Umbilical cord (tissue), 2 donors: ENCODE measurements around the gene GRIK2. TPM values are rescaled to one million over a fixed set of nuclear protein-coding genes. Genes with fewer than 3 reads are reported as not detected.

ENCODE experiments used
- DNase-seq: peaks from one replicate; pipeline ENCODE4 v3.0.0-alpha.2; 2015; ENCODE audit warnings: low spot score
- total RNA-seq: library from RNA; depleted of rRNA; stranded (reverse); fragments of >200 nt; gene quantifications from one replicate; pipeline ENCODE4 v1.2.3, GENCODE V29; 2014; ENCODE audit warnings: low replicate concordance; ENCODE audit not compliant: insufficient read depth

GRIK2 gene
- total RNA-seq, 1 donor from 2014 or later, result 38.5 TPM

- no peak for DNase-seq
These were observed 60.7 kb downstream of the GRIK2 start for GRCh38 chr6:101454106-101454676.

DNA sequence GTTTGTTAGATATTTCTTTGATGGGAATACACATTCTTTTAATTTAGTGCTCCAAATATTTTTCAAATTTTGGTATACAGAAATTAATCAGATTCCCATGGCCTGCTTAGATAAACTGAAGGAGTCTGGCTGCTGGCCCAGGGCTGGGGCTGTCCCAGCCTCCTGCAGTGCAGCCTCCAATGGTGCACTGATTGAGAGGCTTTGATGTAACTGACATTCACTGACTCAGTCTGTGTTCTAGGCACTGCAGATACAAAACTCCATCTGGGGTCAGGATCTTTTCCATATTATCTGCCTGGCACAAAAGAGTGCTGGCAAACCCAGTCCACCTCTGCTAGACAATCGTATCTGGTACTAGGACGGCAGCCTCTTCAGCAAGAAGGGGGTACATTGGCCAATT is 64.8 kb downstream of the GRIK2 start:
- no peak for DNase-seq

DNA sequence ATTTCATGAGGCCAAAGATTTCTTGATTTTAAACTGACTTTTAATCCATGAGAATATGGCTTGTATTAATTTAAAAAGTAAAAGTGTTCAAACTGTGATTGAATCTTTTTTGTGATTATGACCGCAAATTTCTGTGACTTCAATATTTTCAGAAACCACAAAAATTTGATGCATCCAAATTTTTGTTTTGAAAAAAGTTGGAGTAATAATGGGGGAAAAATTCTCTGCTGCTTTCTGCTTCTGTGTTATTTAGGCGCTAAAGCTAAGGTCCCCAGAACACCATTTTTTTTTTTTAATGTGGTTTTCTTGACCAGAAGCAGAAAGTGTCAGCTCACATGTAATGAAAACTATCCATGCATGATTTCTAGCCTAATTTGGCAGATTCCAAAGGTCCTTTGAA is 65.3 kb downstream of the GRIK2 start:
- DNase-seq, result no peak

- DNase-seq, result no peak
These were observed 69.1 kb downstream of the GRIK2 start for GRCh38 chr6:101462576-101462975.

- DNase-seq, result no peak
These were observed 72.4 kb downstream of the GRIK2 start for GRCh38 chr6:101465863-101466262.

DNA sequence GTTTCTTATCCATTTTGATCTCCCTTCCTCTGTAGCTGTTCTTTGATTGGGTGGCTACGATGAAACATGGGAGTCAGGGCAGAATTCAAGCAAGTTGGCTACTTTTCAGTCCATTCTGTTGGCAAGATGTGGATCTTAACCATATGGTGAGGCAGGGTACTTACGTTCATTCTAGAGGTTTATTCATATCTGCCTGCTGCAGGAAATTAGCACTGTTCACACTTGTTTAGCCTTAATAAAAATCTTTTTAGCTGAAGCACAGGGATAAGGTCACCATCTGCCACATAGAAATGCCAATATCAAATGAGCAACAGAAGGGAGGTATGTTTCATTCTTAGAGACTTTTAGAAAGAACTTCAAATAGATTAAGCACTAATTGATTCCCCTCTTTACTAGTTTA is 83.9 kb downstream of the GRIK2 start:
- no peak for DNase-seq

GRCh38 chr6:101478891-101479290 is 85.4 kb downstream of the GRIK2 start:
- DNase-seq, result no peak

- DNase-seq, result no peak
These were observed 89.1 kb downstream of the GRIK2 start for GRCh38 chr6:101482606-101483005.

- DNase-seq, result no peak
These were observed 91.3 kb downstream of the GRIK2 start for GRCh38 chr6:101484781-101485180.

- no peak for DNase-seq
These were observed 92.6 kb downstream of the GRIK2 start for GRCh38 chr6:101486124-101486523.

DNA sequence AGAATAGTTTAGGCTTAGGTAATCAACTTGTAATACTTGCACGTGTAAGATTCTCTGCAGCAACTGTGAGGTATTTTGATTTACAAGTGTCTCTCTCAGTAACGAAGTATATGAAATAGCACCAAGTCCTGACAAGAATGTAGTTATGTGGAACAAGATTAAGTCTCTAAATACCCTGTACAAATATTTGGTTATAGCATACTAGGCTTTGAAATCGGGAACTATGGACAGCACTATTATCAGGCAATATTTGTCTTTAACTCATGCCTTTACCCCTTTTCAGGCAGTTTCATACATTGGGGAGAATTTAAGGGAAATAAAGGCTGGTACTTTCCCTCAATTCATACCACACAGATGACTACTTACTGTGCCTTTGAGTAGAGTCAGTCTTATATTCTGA is 93.2 kb downstream of the GRIK2 start:
- DNase-seq, result no peak

DNA sequence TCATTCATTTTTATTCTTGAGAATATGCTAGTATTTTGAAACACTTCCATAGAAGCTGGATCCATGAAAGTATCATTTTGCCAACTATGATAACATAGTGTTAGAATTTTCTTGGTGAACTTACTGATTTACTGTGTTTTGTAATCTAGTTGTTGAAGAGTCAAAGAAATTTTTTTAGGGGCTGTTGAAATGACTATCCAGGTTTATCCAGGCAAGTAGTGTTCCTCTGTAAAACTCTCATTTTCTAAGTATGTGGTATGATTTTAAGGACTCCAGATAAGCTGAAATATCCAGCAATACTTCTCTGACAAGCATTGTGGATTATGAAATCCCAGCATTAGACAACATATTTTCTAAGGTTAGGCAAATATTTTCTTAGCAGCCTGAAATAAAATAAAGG is 95.9 kb downstream of the GRIK2 start:
- peak; percentile 77 for DNase-seq

GRCh38 chr6:101490857-101491256 is 97.3 kb downstream of the GRIK2 start:
- no peak for DNase-seq

GRCh38 chr6:101502818-101503217 is 109.3 kb downstream of the GRIK2 start:
- DNase-seq, result no peak

DNA sequence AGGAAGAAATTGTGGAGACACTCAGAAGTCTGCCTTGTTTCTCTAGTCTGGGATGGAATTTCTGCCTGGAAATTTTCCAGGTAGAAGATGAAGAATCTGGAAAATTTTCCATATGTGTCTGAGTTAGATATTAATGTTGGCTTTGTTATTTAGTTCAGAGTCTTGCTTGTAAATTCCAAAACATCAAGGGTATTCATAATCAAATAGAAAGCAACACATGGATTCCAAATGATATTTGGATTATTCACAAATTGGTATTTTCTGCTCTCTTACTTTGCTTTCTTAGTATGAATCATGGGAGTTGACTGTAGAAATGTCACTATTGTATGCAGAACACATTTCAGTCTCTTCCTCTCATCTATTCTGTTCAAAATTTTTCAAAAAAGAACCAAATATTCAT is 116.0 kb downstream of the GRIK2 start:
- no peak for DNase-seq

GRCh38 chr6:101513181-101513580 is 119.7 kb downstream of the GRIK2 start:
- no peak for DNase-seq

GRCh38 chr6:101516578-101516977 is 123.1 kb downstream of the GRIK2 start:
- peak; percentile 78 for DNase-seq

DNA sequence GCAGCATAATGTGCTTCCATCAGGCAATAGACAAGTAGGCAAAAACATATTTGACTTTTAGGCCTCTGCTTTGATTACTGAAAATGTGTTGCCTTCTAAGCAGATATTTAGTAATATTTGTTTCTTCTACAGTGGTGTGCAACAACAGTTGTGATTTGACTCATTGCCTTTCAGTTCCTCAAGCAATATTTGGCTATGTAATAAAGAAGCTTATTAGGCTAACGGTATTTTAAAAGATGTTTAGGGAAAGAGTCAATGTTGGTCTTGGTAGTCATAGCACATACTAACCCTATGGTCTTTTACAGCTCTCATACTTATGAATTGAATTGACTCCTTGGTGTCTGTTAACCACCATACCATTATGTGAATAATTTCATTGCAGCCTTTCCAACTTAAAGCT is 124.1 kb downstream of the GRIK2 start:
- no peak for DNase-seq

- no peak for DNase-seq
These were observed 128.7 kb downstream of the GRIK2 start for GRCh38 chr6:101522254-101522653.

DNA sequence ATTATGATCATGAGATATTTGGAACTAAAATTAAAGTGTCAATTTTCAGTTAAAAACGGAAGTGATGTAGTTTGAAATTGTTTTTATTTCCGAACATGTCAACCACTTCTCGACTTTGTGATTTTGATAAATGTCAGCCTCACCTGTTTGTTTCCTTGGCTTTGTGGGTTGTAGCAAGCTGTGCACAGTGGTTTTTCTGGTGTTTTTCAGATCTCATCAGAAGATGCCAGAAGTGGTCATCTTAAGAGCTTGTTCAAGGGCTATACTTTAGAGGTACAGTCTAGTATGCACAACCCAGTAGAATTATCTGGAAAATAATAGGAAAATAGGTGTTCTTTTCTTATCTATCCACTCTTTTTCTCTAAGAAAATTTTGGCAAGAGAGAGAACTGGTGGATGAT is 134.0 kb downstream of the GRIK2 start:
- DNase-seq, result no peak

DNA sequence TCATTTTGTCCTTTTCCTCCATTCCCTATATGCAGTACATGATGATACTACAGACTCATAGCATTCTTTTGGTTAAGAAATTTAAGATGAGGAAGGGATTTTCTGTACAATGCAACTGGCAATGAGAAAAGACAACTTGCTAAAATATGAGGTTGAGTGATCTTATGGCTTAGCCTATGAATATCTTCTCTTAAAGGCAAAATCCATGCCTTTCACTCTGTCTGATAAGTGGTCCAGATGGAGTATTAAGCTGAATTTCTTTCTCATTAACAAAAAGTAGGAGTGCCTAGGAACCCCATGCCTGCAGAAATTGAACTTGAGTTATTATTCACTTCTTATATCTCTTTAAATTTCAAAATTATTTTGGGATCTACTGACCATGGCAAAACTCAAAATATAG is 135.3 kb downstream of the GRIK2 start:
- DNase-seq, result peak; percentile 91

GRCh38 chr6:101531538-101531937 is 138.0 kb downstream of the GRIK2 start:
- no peak for DNase-seq

GRCh38 chr6:101534386-101534785 is 140.9 kb downstream of the GRIK2 start:
- DNase-seq, result peak; percentile 78

- DNase-seq, result peak; percentile 70
These were observed 141.3 kb downstream of the GRIK2 start for GRCh38 chr6:101534821-101535220.
